Endothelial cell (in vitro differentiated cells): Measurements from ENCODE around the gene SASH1. TPM values are rescaled to one million over a fixed set of nuclear protein-coding genes. Genes with fewer than 3 reads are reported as not detected.

ENCODE experiments used
- DNase-seq: peaks from one replicate; pipeline ENCODE4 v3.0.0; 2021; ENCODE audit warnings: low spot score
- H3K27ac Mint-ChIP-seq: one replicate; pipeline ENCODE4 v1.8.0; 2021; ENCODE audit warnings: mixed read lengths, inconsistent platforms; ENCODE audit not compliant: unreplicated experiment
- H3K27me3 Mint-ChIP-seq: one replicate; pipeline ENCODE4 v1.8.0; 2021; ENCODE audit warnings: mild to moderate bottlenecking, moderate library complexity, mixed read lengths, inconsistent platforms; ENCODE audit not compliant: unreplicated experiment
- H3K36me3 Mint-ChIP-seq: one replicate; pipeline ENCODE4 v1.8.0; 2021; ENCODE audit warnings: mild to moderate bottlenecking, low read depth, mixed read lengths, inconsistent platforms; ENCODE audit not compliant: unreplicated experiment
- H3K4me1 Mint-ChIP-seq: one replicate; pipeline ENCODE4 v1.8.0; 2021; ENCODE audit warnings: mild to moderate bottlenecking, mixed read lengths, inconsistent platforms; ENCODE audit not compliant: unreplicated experiment
- H3K4me3 Mint-ChIP-seq: one replicate; pipeline ENCODE4 v1.8.0; 2021; ENCODE audit warnings: mild to moderate bottlenecking, mixed read lengths, inconsistent platforms; ENCODE audit not compliant: unreplicated experiment
- H3K9me3 Mint-ChIP-seq: one replicate; pipeline ENCODE4 v1.8.0; 2021; ENCODE audit warnings: mixed read lengths, inconsistent platforms; ENCODE audit not compliant: unreplicated experiment
- total RNA-seq: library from RNA; stranded (reverse); fragmentation: NEBNext Ultra II Directional; extraction: Animal tissue kit (Norgen Biotek cat#: 25700); gene quantifications from one replicate; pipeline ENCODE4 v1.2.1, GENCODE V29; 2021; ENCODE audit not compliant: unreplicated experiment
- TF ChIP-seq, protein P1 (sequence below): fragments of 200-600 bp; sonication (generic); IDR thresholded peaks from one replicate; pipeline ENCODE4 v1.5.0; 2021; ENCODE audit warnings: antibody characterized with exemption; ENCODE audit not compliant: unreplicated experiment

Gene SASH1
- total RNA-seq, 1 donor from 2014 or later = 138 TPM

DNA sequence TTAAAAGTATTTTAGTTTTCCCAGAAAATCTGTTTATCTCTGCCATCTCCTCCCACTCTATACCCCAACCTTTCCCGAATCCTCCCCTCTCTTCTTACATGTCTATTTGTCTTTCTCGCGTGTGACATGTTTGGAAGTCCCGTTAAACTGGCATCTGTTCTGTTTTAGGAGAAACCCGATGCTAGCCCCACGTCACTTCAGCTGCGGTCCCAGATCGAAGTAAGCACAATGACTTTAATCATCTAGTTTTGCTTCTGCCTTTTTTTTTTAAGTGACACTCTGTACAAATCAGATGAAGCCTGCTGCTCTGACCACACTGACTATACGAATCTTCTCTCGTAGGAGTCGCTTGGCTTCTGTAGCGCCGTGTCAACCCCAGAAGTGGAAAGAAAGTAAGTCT lies 97.4 kb downstream of the SASH1 start:
- H3K27ac Mint-ChIP-seq = peak overlapping the region; percentile 40
- no peak for DNase-seq
- TF ChIP-seq, protein P1, sequence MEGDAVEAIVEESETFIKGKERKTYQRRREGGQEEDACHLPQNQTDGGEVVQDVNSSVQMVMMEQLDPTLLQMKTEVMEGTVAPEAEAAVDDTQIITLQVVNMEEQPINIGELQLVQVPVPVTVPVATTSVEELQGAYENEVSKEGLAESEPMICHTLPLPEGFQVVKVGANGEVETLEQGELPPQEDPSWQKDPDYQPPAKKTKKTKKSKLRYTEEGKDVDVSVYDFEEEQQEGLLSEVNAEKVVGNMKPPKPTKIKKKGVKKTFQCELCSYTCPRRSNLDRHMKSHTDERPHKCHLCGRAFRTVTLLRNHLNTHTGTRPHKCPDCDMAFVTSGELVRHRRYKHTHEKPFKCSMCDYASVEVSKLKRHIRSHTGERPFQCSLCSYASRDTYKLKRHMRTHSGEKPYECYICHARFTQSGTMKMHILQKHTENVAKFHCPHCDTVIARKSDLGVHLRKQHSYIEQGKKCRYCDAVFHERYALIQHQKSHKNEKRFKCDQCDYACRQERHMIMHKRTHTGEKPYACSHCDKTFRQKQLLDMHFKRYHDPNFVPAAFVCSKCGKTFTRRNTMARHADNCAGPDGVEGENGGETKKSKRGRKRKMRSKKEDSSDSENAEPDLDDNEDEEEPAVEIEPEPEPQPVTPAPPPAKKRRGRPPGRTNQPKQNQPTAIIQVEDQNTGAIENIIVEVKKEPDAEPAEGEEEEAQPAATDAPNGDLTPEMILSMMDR = no peak
- H3K4me3 Mint-ChIP-seq = no peak overlapping the region
- peaks cover 18% of the 10 kb centered on the region for H3K36me3 Mint-ChIP-seq
- no peaks in the 10 kb centered on the region for H3K9me3 Mint-ChIP-seq
- H3K27me3 Mint-ChIP-seq = peaks cover 6% of the 10 kb centered on the region
- peaks cover 46% of the 10 kb centered on the region for H3K4me1 Mint-ChIP-seq

DNA sequence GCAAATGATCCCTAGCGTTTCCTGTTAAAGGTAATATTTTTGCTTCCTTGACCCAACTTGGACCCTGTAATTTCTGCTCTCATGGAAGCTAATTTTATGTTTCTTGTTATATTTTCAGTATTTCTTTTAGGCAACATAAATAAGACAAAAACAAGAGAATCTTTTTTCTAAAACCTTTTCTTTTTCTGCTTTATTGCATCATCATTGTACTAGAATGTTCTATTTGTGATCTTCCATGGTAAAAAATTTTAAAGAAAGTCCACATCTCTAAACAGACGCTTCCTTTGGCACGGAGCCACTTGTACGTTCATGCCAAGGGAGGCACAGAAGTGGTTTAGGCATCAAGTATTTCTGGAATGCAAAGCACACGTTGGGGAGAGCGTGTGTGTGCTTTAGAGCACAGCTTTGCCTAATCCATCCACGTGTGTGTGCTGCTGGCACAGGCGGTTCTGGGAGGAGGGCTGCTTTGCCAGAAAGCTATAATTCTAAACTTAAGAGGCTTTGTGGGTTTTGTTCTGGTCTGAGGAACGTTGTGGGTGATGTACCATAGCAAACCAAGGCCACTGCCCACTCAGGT lies 98.3 kb downstream of the SASH1 start:
- peak overlapping the region; percentile 89 for H3K27ac Mint-ChIP-seq
- H3K27me3 Mint-ChIP-seq = peaks cover 8% of the 10 kb centered on the region
- peaks cover 54% of the 10 kb centered on the region for H3K4me1 Mint-ChIP-seq
- no peaks in the 10 kb centered on the region for H3K9me3 Mint-ChIP-seq
- peaks cover 24% of the 10 kb centered on the region for H3K36me3 Mint-ChIP-seq
- H3K4me3 Mint-ChIP-seq = no peak overlapping the region
- TF ChIP-seq, protein P1 = no peak
- no peak for DNase-seq

DNA sequence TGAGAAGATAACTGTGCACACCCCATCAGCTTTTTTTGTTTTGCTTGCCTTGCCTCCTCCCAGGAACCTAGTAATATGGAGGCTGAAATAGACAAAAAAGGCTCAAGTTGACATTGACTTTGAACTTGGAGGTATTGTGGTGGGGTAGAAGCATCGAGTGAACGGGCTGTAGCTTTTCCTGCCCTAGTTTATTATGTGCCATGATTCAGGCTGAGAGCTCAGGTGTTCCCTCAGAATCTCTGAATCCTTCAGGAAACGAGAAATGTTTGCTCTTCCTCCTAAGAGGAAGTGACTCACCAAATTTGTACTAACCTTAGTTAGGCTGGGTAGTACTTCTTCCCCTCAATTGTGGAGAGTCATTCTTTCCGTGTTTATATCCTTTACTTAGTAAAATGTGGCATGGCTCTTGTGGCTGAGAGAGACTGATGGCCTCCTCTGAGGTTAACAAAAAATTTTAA lies 98.8 kb downstream of the SASH1 start:
- H3K27ac Mint-ChIP-seq = peak overlapping the region; percentile 89
- DNase-seq = no peak
- no peaks in the 10 kb centered on the region for H3K9me3 Mint-ChIP-seq
- TF ChIP-seq, protein P1 = no peak
- H3K36me3 Mint-ChIP-seq = peaks cover 26% of the 10 kb centered on the region
- H3K27me3 Mint-ChIP-seq = peaks cover 8% of the 10 kb centered on the region
- peaks cover 57% of the 10 kb centered on the region for H3K4me1 Mint-ChIP-seq
- peak overlapping the region; percentile 3 for H3K4me3 Mint-ChIP-seq

DNA sequence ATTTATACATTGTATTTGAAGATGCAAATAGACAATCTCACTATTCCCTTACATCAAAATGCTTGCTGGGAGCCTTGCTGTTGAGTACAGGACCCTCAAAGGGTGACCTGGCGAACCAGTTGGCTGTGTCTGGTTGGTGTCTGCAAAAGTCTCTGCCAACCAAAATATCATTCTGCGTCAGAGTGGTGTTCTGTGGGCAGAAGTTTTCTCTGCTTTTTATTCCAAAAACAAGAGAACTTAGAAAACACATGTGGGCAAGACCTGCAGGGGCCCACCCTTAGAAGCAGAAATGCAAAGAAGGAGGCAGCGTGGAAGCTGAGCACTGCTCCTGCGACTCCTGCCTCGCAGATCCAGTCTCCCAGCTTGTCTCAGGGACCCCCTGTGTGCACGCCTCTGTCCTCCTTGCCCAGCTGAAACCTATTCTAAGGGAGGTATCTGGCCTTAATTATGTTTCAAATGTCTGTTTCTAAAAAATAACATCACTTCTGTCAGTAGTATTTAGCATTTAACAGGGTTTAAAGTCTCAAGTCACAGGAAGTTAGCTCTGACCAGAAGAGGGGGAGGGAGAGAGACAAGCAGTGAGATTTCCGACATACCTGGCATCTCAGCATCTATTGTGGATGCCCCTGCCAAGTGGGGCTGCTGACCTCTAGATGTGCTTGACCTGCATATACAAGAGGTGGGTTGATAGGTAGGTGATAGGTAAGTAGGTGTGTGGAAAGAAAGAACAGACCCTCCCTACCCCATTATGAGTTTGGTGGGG lies 101.3 kb downstream of the SASH1 start:
- peaks cover 23% of the 10 kb centered on the region for H3K27me3 Mint-ChIP-seq
- peaks cover 71% of the 10 kb centered on the region for H3K4me1 Mint-ChIP-seq
- DNase-seq = no peak
- no peak overlapping the region for H3K4me3 Mint-ChIP-seq
- TF ChIP-seq, protein P1 = no peak
- H3K36me3 Mint-ChIP-seq = peaks cover 48% of the 10 kb centered on the region
- no peak overlapping the region for H3K27ac Mint-ChIP-seq
- H3K9me3 Mint-ChIP-seq = no peaks in the 10 kb centered on the region

DNA sequence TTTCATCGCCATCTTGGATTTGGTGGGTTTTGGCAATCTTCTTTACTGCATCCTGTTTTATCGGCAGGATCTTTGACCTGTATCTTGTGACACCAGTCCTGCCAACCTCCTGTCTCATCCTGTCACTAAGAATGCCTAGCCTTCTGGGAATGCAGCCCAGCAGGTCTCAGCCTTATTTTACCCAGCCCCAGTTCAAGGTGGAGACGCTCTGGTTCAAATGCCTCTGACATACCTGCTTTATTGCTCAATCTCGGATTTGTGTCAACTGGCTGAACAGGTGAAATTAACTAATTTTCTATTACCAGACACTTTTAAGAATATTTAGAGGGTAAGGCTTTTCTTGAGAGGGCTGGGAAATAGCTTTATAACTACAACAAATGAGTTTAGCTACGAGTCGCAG lies 102.5 kb downstream of the SASH1 start:
- TF ChIP-seq, protein P1 = no peak
- Mint-ChIP-seq H3K4me1 (peaks cover 74% of the 10 kb centered on the region), H3K27ac (peak overlapping the region; percentile 57), H3K27me3 (peaks cover 27% of the 10 kb centered on the region), H3K4me3 (no peak overlapping the region), H3K9me3 (no peaks in the 10 kb centered on the region), H3K36me3 (peaks cover 51% of the 10 kb centered on the region)
- DNase-seq = no peak
